IMR-90 (cell line): ENCODE data around the gene CEP68. TPM values are rescaled to one million over a fixed set of nuclear protein-coding genes. Genes with fewer than 3 reads are reported as not detected.
A peak's percentile ranks its signal among the peaks of the same experiment; 100 is the strongest.

ENCODE experiments used
- ATAC-seq: fragments of 200-7000 bp; cut with Tn5 transposase; 2 replicates; pipeline ENCODE4 v1.9.1; 2020; ENCODE audit warnings: low read depth, mild to moderate bottlenecking, moderate library complexity
- BruUV-seq: library from RNA; stranded (reverse); fragments of 400-500 nt; replicated peaks from 2 replicates; lab custom pipeline; 2021; lab: Mats Ljungman, UMichigan
- CTCF ChIA-PET: fragments of 300-600 bp; formaldehyde crosslinking; extraction: SDS; loops from one replicate; lab custom pipeline; 2021; ENCODE audit warnings: antibody characterized with exemption; lab: Yijun Ruan, JAX
- POLR2A ChIA-PET: fragments of 300-600 bp; sonication (Branson Sonifier 250); formaldehyde crosslinking; loops from one replicate; lab custom pipeline; 2022; ENCODE audit warnings: antibody characterized with exemption; ENCODE audit not compliant: unreplicated experiment; lab: Charles Lee
- DNase-seq: peaks from one replicate; pipeline ENCODE4 v3.0.0; 2013
- H2AFZ ChIP-seq: replicated peaks from 2 replicates; pipeline ENCODE3; 2013; ENCODE audit warnings: low read length, mild to moderate bottlenecking; ENCODE audit not compliant: poor library complexity
- H2AK5ac ChIP-seq: 2 replicates; pipeline ENCODE4 v1.6.1; 2013; ENCODE audit warnings: low read depth, low read length, inconsistent platforms
- H2AK9ac ChIP-seq: replicated peaks from 2 replicates; pipeline ENCODE3; 2013; ENCODE audit warnings: mild to moderate bottlenecking, low read depth, low read length, moderate library complexity; ENCODE audit not compliant: poor library complexity
- H2BK120ac ChIP-seq: 2 replicates; pipeline ENCODE4 v1.6.1; 2013; ENCODE audit warnings: low read depth, low read length, inconsistent platforms
- H2BK15ac ChIP-seq: 3 replicates; pipeline ENCODE4 v1.6.1; 2013; ENCODE audit warnings: low read depth, low read length, inconsistent platforms
- H2BK20ac ChIP-seq: 2 replicates; pipeline ENCODE4 v1.6.1; 2013; ENCODE audit warnings: low read depth, mild to moderate bottlenecking, inconsistent platforms, low read length, moderate library complexity
- H2BK5ac ChIP-seq: 2 replicates; pipeline ENCODE4 v1.6.1; 2013; ENCODE audit warnings: mild to moderate bottlenecking, low read depth, low read length, inconsistent platforms; ENCODE audit not compliant: poor library complexity, severe bottlenecking
- H3K14ac ChIP-seq: replicated peaks from 2 replicates; pipeline ENCODE4 v1.6.1; 2013; ENCODE audit warnings: low read depth, low read length, inconsistent platforms
- H3K18ac ChIP-seq: 2 replicates; pipeline ENCODE4 v1.6.1; 2013; ENCODE audit warnings: low read depth, low read length, control low read depth
- H3K23ac ChIP-seq: 2 replicates; pipeline ENCODE4 v1.6.1; 2013; ENCODE audit warnings: low read depth, low read length, inconsistent platforms
- H3K27ac ChIP-seq: 2 replicates; pipeline ENCODE4 v1.5.1; 2013; ENCODE audit warnings: mild to moderate bottlenecking, control low read depth, low read length; ENCODE audit not compliant: insufficient read depth
- H3K27me3 ChIP-seq: 2 replicates; pipeline ENCODE4 v1.6.1; 2013; ENCODE audit warnings: low read length; ENCODE audit not compliant: control insufficient read depth, insufficient read depth
- H3K36me3 ChIP-seq: 2 replicates; pipeline ENCODE4 v1.6.1; 2013; ENCODE audit warnings: low read length, mixed read lengths; ENCODE audit not compliant: control insufficient read depth, insufficient read depth
- H3K4ac ChIP-seq: 2 replicates; pipeline ENCODE4 v1.6.1; 2013; ENCODE audit warnings: low read depth, low read length, inconsistent platforms
- H3K4me1 ChIP-seq: 2 replicates; pipeline ENCODE4 v1.6.1; 2013; ENCODE audit warnings: low read length, mixed read lengths; ENCODE audit not compliant: control insufficient read depth, insufficient read depth
- H3K4me2 ChIP-seq: 2 replicates; pipeline ENCODE4 v1.6.1; 2013; ENCODE audit warnings: low read depth, mild to moderate bottlenecking, control low read depth, low read length, moderate library complexity
- H3K4me3 ChIP-seq: 2 replicates; pipeline ENCODE4 v1.5.1; 2013; ENCODE audit warnings: low read depth, mild to moderate bottlenecking, control low read depth, low read length, moderate library complexity; ENCODE audit not compliant: insufficient read depth
- H3K56ac ChIP-seq: 2 replicates; pipeline ENCODE4 v1.6.1; 2013; ENCODE audit warnings: low read length, inconsistent platforms; ENCODE audit not compliant: insufficient read depth; ENCODE audit errors: extremely low read depth
- H3K79me1 ChIP-seq, 2 experiments: 2 replicates each; pipeline ENCODE4 v1.6.1; 2013; ENCODE audit warnings: low read length in 2 of 2, inconsistent platforms in 1 of 2, low read depth in 1 of 2
- H3K9ac ChIP-seq: 2 replicates; pipeline ENCODE4 v1.6.1; 2013; ENCODE audit warnings: low read depth, low read length, control low read depth
- H3K9me1 ChIP-seq: 2 replicates; pipeline ENCODE4 v1.6.1; 2013; ENCODE audit warnings: low read length, inconsistent platforms; ENCODE audit not compliant: insufficient read depth
- H3K9me3 ChIP-seq: 2 replicates; pipeline ENCODE4 v1.6.1; 2013; ENCODE audit warnings: low read length; ENCODE audit not compliant: control insufficient read depth, insufficient read depth
- H4K20me1 ChIP-seq: 2 replicates; pipeline ENCODE4 v1.6.1; 2013; ENCODE audit warnings: low read length, inconsistent platforms; ENCODE audit not compliant: insufficient read depth
- H4K5ac ChIP-seq: 2 replicates; pipeline ENCODE4 v1.6.1; 2013; ENCODE audit warnings: mild to moderate bottlenecking, low read depth, low read length, control low read depth
- H4K8ac ChIP-seq, 2 experiments: 2 replicates each; pipeline ENCODE4 v1.6.1; 2013; ENCODE audit warnings: low read depth in 2 of 2, low read length in 2 of 2, control low read depth in 1 of 2, inconsistent platforms in 1 of 2
- H4K91ac ChIP-seq: 2 replicates; pipeline ENCODE4 v1.6.1; 2013; ENCODE audit warnings: low read depth, low read length, inconsistent platforms; ENCODE audit not compliant: insufficient read depth
- CEBPB ChIP-seq: IDR thresholded peaks from 2 replicates; pipeline ENCODE4 v1.6.1; 2012; ENCODE audit warnings: low read depth, low read length, improper control_type of control experiment
- MAFK ChIP-seq: IDR thresholded peaks from 2 replicates; pipeline ENCODE4 v1.6.1; 2012; ENCODE audit warnings: low read depth, low read length, improper control_type of control experiment
- WGBS, 2 experiments: methylation state at CpG; one replicate each; pipeline versions ENCODE4 v1.1.5 to v1.1.7; 2013; ENCODE audit warnings: missing lambda C conversion rate in 2 of 2; ENCODE audit not compliant: insufficient read length in 1 of 2; ENCODE audit errors: extremely low coverage in 2 of 2; 5-methylcytosine and 5-hydroxymethylcytosine counted together
- dilution Hi-C: fragments of 300-500 bp; cut with HindIII; formaldehyde crosslinking; loops from one replicate; pipeline ENCODE4 v1.14.3; 2018; ENCODE audit warnings: low sequenced_read_pairs; ENCODE audit not compliant: unreplicated experiment
- in situ Hi-C: fragments of 300-500 bp; cut with MboI; formaldehyde crosslinking; loops from 3 replicates; pipeline ENCODE4 v1.14.3; 2019; ENCODE audit warnings: low sequenced_read_pairs, inconsistent platforms, mixed read lengths
- intact Hi-C: fragments of 100-400 bp; cut with micrococcal nuclease; formaldehyde crosslinking; loops from 2 replicates; pipeline ENCODE4 v1.10.0; 2022
- polyA plus RNA-seq, 3 experiments: library from polyadenylated mRNA; depleted of rRNA; stranded (reverse); fragments of >200 nt; gene quantifications; 2 replicates each; pipeline ENCODE4 v1.2.3, GENCODE V29; 2012; ENCODE audit warnings: low replicate concordance in 1 of 3
- total RNA-seq: library from RNA; depleted of rRNA; stranded (reverse); fragments of >200 nt; gene quantifications from 2 replicates; pipeline ENCODE4 v1.2.3, GENCODE V29; 2012

CEP68 gene
- total and polyA plus RNA-seq, 2 of the 4 experiments (the other 2 are of a cell fraction), result 5.5 to 5.6 TPM

GRCh38 chr2:65018141-65018582 is 38.1 kb upstream of the CEP68 start:
- Histone ChIP-seq H3K14ac (no peak overlapping the region), H4K8ac (no peak overlapping the region), H3K36me3 (peaks cover 44% of the 10 kb centered on the region), H3K4me3 (no peak overlapping the region), H3K18ac (no peak overlapping the region), H3K4me2 (no peak overlapping the region), H3K27ac (no peak overlapping the region), H2BK20ac (no peak overlapping the region), H2BK5ac (no peak overlapping the region), H3K4ac (no peak overlapping the region), H4K5ac (no peak overlapping the region), H3K9me1 (no peaks in the 10 kb centered on the region; the same call in 1 of the 2 replicates), H3K23ac (no peak overlapping the region), H2BK120ac (no peak overlapping the region), H4K91ac (no peak overlapping the region), H3K9ac (no peak overlapping the region), H3K27me3 (no peaks in the 10 kb centered on the region), H4K20me1 (no peaks in the 10 kb centered on the region), H3K4me1 (no peaks in the 10 kb centered on the region), H2AK9ac (no peak overlapping the region), H3K79me1 (no peaks in the 10 kb centered on the region), H3K56ac (no peak overlapping the region), H3K9me3 (no peaks in the 10 kb centered on the region), H2AK5ac (no peak overlapping the region), H2AFZ (no peak overlapping the region), H2BK15ac (no peak overlapping the region)
- WGBS, 2 experiments, result 96% methylated on average over 9 of the region's 15 CpGs; no CpG with 5 or more reads in 1 of the 2 experiments
- in situ Hi-C loops (no loop called here), dilution Hi-C loops (no loop called here), intact Hi-C loops (no loop called here)
- POLR2A ChIA-PET, result no interaction called here
- CTCF ChIA-PET, result no interaction called here
- TF ChIP-seq CEBPB (peak; percentile 87), MAFK (no peak)
- BruUV-seq, result no TSS peak
- ATAC-seq, result no peak
- no peak for DNase-seq
